Measurements from ENCODE around the gene DLST.

DLST gene

DNA sequence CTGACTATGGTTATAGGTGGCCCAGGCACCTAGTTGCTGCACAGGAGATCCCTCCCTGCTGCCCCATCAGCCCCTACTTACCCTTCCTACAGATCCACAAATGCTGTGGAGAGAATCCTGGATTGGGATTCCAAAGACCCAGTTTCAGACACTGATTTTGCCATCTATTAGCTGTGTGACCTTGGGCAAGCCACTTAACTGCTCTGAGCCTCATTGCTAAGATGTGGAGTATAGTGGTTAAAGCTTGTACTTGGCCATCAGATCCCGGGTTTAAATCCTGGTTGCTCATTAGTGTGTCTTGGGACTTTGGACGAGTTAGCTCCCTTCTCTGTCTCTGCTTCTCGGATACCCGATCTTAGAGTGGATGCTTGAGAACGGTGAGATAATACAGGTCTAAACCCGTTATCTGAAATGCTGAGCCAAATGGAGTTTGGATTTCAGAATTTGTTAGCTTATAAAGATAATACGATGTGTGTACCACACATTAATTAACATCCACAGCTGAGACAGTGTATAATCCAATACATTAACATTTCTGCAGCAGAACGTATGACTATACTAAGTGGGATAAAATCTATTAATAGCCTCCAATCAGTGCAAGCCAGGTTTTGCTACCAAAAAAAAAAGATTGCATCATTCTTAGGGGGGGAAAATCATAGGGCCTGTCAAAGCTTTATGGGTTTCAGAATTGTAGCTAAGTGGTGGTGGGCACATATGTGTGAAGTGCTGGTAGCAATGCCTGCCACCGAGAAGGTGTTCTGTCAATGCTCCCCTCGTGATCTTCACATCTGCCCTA, 21.8 kb upstream of the DLST start:
- no peak for DNase-seq (ENCODE audit: extremely low read depth in 1 of 2, low read depth in 1 of 2)

DNA sequence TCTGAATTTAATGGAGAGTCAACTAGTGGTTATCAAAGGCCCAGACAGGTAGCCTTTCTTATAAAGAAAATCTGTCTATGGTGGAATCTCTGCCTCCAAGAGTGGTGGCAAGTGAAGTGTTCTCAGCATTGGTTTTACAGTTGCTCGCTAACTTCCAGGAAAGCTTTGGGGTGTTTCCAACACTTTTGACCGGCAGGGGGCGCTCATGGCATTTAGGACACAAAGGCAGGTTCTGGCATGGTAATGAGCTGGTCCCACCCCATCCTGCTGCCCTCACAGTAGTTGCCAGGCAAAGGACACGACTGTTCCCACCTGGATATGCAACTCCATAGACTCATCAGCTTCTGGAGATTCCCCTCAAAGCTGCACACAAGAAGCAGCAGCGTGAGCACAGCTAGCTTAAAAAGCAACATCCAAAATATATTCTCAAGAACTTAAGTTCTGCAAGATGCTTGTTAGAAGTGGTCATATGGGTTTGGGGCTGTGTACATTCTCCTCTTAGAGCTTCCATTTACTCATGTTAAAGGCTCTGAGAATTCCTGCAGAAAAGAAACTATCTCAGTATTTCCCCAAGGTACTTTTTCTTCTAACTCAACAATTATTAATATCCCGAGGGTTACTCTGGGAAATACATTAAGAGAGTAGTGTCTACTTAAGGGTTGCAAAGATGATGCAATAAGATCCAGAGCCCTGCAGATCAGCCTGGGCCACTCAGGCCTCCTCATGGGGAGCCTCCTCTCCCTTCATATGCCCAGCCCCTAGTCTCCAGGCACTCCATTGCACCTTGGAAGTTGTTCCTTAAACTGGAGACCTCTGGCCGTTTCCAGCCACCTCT, 20.6 kb upstream of the DLST start:
- DNase-seq (ENCODE audit: extremely low read depth in 1 of 2, low read depth in 1 of 2): peak; percentile 67 to 83

DNA sequence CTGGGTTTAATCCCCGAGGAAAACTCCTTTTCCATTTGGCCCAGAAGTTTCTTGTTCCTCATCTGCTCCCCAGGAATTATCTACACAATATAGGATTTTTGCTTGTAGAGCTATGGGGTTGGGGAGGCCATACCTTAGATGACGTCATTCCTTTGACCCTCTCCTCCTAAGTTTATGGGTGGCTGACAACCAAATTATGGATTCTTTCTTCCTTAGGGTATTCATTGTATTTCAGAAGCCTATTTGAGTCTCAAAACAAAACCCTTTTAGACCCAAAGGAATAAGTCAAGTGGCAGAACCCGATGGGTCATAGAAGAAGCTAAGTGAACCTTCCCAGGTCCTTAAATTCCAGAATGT, 20.0 kb upstream of the DLST start:
- DNase-seq (ENCODE audit: extremely low read depth in 1 of 2, low read depth in 1 of 2): no peak

DNA sequence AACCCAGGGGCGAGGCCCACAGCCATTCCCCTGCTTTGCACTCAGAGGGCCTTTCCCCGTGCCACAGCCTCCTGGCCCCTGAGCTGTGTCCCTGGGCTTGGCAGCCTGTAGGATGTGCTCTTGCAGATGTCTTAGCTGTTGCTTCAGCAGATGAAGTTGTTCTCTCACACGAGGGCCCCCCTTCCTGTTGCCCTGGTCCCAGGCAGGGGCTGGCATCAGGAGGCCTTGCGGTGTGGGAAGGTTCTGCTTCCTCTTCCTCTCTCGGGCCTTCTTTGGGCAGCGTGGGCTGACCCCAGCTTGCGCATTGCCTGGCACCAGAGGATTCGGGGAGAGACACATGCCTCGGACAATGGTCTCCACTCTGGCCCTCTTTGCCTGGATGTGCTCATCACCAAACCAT, 18.4 kb upstream of the DLST start:
- DNase-seq (ENCODE audit: extremely low read depth in 1 of 2, low read depth in 1 of 2): no peak

DNA sequence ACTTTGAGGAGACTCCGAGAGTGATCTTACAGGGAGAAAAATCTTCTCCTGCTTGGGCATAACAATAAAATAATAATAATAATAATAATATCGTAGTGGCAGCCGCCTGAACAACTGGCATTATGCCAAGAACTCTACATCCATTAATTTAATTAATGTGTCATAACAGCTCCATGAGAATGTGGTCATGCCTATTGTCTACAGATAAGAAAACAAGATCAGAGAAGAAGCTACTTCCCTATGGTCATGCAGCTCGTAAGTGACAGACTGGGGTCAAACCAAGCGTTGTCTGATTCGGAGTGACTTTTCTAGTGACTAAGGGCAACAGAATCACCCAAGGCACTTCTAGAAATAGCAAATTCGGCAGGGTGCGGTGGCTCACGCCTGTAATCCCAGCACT, 17.5 kb upstream of the DLST start:
- DNase-seq (ENCODE audit: extremely low read depth in 1 of 2, low read depth in 1 of 2): no peak

DNA sequence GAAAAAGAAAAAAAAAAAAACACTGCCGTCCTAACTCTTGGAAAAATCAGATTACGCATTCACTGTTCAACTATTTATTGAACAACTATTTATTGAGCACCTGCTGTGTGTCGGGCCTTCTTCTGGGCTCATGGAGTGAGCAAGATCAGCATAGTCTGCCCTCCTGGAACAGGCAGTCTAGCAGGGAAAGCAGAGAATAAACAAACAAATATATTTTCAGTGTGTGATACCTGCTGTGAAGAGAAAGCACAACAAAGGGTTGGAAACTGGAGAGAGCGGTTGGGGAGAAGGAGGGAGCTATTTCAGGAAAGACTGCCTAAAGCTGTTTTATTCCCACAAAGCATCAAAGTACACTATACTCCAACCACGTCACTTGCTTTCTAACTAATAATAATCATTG, 16.6 kb upstream of the DLST start:
- no peak for DNase-seq (ENCODE audit: extremely low read depth in 1 of 2, low read depth in 1 of 2)

DNA sequence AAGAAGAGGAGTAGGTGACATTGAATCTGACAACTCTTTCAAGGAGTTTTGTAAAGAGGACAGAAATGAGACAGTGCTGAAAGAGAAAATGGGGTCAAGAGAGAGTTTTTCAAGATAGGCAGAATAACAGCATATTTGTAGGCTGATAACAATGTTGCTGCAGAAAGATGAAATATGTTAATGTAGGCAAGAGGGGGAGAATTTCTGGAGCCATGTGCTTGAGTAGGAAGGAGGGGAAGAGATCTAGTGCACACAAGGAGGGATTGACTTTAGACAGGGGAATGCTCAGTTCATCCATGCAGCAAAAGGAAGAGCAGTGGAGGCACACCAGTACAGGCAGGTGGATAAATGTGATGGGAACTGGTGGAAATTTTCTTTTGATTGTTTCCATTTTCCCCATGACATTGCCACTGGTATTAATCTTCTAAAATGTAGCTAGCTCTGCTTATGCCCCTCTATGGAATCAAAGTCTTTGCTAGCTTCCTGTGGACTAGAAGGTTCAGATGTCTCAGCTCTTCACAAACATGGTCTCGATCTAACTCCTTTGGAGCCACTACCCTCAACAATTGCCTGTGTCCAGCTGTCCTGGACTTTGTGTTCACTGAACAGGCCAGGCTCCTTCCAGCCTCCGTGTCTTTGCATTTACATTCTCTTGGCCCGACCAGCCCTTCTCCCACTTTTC, 14.9 kb upstream of the DLST start:
- no peak for DNase-seq (ENCODE audit: extremely low read depth in 1 of 2, low read depth in 1 of 2)

DNA sequence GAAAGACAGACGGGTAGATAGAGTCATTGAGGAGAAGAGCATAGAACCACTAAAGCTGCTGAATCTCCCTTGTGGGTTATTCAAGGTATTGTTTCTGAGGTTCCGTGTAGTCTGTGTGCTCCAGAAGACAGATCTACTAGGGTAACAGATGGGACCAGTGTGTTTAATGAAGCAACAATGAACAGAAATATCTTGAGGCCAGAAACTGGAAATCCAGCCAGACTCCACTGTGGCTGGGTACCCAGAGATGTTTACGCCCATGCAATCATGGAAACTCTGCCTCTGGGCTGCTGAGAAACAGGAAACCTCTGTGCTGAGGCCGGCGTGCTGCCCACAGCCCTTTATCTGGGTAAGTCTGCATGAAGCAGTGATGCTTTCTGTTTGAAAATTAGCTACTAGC, 14.0 kb upstream of the DLST start:
- DNase-seq (ENCODE audit: extremely low read depth in 1 of 2, low read depth in 1 of 2): peak; percentile 22 to 63

DNA sequence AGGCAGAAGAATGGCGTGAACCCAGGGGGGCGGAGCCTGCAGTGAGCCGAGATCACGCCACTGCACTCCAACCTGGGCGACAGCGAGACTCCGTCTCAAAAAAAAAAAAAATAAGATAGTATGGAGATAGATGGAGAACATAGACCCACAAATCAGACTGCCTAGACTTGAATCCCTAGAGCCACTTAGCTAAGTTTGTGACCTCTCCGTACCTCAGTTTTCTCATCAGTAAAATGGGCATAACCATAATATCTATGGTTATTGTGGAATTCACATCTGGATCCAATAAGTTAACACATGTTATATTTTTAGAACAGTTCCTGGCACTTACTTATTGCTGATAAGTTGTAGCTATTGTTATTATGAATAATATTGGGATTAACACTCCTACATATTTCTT, 13.0 kb upstream of the DLST start:
- no peak for DNase-seq (ENCODE audit: extremely low read depth in 1 of 2, low read depth in 1 of 2)

DNA sequence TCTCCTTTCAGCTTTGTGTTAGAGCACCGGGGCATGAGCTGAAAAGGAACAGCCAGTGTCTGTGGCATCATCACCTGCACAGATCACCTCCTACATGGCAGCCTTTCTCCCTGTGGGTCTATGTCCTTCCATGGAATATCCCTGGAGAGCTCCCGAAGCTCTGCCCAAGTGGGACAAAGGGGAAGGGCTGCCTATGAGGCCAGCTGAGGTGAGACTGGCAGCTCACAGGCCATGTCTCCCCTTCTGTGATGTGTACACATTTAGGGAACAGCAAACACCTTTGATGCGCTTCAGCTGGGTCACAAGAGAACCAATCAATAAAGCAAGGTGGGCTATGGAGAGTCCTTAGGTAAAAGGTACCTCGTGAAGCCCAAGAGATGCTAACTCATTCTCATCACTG, 9.9 kb upstream of the DLST start:
- no peak for DNase-seq (ENCODE audit: extremely low read depth in 1 of 2, low read depth in 1 of 2)

DNA sequence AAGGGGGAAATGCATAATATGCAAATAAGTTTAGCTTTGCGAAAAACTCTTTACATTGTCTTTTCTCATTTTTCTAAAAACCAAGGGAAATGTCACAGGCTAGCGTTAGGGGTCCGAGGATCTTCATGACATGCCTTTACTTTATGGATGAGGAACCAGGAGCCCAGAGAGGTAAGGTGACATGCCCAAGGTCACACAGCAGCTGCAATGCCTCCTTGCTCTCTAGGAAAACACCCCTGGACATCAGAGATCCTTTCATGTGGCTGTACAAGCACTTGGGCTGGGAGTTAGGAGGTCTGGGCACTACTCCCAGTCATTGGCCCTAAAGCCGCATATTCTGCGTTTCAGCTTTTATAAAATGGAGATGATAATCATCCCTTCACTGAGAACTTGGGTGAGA, 6.5 kb upstream of the DLST start:
- no peak for DNase-seq (ENCODE audit: extremely low read depth in 1 of 2, low read depth in 1 of 2)

DNA sequence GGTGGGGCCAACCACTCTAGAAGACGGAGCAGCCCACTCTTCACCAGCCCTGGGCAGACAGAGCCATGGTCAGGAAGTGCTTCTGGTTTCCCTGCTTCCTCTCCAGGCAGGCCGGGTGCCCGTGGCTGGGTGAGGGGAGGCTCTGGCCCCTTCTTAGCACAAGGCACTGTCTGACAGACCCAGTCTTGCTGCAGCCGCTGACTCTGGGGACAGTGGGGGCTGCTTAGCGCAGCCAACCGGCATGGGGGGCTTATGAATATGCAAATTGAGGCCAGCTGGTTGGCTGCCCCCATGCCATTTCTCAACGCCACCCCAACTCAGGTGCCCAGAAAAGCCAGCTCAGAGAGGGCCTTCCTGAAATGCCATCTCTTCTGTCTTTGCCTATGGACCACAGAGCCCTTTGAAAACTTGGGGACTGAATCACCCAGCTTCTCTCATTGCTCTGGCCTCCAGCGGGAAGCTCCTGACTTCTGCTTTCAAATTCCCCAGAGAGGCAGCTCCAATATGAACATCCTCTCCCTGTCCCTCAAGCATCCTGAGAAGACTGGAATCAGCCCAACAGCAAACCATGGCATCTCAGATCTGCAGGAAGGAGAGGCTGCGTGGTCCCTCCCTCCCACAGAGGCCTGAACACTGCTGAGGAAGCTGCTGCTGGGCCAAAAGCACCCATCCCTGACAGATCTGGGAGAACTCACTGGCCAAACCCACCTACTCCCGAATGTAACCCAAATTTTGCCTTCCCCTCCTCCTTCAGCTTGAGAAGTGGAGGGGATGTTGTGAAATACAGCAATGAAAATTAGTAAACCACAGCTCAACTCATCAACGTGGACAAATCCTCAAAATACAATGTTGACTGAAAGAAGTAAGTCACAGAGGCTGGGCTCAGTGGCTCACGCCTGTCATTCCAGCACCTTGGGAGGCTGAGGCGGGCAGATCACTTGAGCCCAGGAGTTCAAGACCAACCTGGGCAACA, 5.5 kb upstream of the DLST start, which contains the start of gene PROX2:
PROX2 (minus strand) TSS at position 205 of the 973 bp plus-strand sequence. CDS start 12,311 bp downstream, outside the sequence.
- no peak for DNase-seq (ENCODE audit: extremely low read depth in 1 of 2, low read depth in 1 of 2)

DNA sequence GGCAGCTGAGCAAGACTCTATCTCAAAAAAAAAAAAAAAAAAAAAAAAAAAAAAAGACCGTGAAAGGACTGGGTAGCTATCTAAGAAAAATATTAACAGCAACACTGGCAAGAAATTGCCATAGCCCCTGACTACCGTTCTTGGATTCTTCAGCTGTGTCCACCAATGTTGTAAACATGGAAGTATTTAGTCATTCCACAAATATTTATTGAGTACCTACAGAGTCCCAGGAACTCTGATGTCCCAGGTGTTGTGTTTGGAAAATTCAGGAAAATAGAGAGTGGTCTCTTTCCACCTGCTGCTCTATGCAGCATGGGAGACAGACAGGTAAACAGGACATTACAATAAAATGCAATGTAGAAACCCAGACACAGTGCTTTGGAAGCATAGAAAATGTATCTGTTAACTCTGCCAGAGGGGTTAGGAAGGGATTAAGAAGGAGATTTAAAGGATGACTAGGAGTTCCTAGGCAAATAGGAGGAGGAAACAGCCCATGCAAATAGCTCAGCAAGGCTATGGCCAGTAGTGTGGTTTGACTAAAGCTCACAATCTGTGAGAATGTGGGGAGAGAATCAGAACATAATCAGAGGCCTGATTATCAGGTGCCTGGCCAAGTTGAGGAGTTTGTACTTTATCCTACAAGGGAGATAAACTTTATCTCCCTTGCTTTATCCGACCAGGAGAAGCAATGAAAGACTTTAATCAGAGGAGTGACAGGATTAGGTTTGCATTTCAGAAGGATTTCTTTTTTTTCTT, 2.1 kb upstream of the DLST start:
- DNase-seq (ENCODE audit: extremely low read depth in 1 of 2, low read depth in 1 of 2): no peak

DNA sequence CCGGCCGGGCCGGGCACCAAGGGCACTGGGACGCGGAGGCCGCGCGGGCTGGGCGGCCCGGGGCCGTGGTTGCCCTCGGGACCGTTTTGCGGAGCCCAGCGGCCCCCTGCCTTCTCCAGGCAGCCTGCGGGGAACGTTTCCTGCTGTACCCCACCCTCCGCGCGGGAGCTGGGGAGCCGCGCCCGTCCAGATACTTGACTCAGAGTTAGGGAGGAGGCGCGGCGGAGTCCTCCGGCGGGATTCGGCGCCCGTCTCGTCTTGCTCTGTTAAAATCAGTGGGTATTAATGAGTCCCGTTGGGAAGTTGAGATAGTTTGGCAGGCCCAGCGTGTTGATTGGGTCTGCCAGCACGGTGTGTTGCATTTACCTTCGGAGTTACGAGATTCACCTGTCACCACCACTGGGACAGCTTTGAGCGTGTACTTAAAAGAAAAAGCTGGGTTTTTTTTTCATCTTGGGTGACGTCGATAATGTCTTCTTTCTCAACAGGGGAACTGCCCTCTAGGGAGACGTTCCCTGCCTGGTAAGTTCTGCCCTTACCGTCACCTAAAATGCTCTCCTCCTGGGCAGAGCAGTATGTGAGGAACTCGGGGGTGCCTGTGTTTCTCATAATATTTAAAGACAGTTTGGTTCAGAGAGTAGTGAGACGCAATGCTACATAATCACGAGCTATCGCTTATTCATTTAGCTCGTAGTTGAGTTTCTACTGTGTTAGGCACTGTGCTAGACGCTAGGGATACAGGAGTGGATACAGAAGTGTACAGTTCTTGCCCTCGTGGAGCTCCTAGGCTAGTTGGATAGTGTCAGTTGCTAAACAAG, 596 bp downstream of the DLST start:
- peak in 1 of 2 donors; percentile 8 for DNase-seq (ENCODE audit: extremely low read depth in 1 of 2, low read depth in 1 of 2)

DNA sequence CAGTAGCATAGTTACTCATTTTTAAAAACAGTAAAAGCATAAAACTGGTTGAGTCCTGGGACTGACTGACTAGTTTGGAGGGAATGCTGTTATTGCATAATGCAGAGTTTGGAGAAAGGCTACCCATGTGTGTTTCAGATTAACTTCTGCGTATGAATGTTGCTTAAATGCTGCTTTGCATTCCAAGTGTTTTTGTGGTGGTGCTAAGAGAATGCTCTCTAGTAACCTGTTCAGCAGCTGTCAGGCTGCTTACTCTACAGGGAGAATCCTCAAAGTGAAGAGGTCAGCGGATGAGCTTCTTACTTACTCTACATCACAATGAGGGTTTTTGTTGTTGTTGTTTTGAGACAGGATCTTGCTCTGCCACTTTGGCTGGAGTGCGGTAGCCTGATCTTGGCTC, 4.3 kb downstream of the DLST start:
- DNase-seq (ENCODE audit: extremely low read depth in 1 of 2, low read depth in 1 of 2): no peak

DNA sequence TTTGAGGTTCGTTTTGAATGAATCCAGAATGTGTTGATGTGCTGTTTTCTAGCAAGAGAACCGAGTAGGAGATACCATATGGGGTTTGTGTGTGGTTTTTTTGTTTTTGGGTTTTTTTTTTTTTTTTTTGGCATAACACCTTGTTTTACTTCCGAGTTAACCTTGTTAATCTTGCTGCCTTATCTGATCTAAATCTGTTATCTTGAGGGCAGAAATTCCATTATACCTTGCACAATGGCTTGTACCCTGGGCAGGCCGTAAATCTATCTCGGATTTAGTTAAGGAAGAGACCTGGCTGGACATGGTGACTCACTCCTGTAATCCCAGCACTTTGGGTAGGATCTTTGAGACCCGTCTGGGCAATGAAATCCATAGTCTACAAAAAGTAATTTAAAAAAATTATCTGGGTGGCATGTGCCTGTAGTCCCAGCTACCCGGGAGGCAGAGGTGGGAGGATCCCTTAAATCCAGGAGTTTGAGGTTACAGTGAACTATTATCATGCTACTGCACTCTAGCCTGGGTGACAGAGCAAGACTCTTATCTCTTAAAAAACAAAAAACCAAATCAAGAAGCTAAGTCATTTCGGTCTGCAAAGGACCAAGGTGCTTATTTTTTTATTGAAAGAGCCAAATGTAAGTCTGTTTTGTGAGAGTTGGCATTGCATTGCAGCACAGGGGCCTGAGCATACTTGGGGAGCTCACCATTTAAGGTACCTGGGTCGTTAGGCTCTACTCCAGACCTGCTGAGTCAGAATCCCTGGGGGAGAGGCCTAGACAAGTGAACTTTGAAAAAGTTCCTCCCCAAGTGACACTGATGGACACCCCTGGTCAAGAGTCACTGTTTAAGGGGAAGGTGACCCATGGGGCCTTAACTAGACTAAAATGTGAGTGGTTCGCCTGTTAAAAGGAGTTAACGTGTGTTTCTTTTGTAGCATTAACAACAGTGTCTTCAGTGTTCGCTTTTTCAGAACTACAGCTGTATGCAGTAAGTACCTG, 6.7 kb downstream of the DLST start:
- no peak for DNase-seq (ENCODE audit: extremely low read depth in 1 of 2, low read depth in 1 of 2)

DNA sequence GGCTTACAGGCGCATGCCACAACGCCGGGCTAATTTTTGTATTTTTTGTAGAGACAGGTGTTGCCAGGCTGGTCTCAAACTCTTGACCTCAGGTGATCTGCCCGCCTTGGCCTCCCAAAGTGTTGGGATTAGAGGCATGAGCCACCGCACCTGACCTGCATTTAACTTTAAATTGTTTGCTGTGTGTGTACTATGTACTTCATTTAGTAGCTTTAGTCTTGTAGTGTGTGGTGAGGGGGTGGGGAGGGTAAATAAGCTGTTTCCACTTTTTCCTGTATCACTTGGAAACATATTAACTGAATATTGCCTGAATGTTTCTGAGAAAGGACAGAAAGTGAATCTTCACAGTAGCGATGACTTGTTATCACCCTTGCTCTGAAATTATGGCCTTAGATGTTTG, 8.5 kb downstream of the DLST start:
- DNase-seq (ENCODE audit: extremely low read depth in 1 of 2, low read depth in 1 of 2): no peak

DNA sequence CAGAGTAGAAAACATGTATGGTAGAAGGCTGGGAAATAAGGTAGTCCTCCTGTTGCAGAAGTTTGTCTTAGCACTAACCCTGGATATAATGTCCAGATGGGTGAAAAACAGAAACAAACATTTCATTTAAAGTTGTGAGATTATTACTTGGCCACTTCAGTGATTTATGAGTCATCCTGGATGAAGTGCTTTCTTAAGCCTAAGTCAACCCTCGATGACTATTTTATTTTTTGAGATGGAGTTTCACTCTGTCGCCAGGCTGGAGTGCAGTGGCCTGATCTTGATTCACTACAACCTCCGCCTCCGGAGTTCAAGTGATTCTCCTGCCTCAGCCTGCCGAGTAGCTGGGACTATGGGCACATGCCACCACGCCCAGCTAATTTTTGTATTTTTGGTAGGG, 10.2 kb downstream of the DLST start:
- DNase-seq (ENCODE audit: extremely low read depth in 1 of 2, low read depth in 1 of 2): no peak

Measured in stimulated activated CD8-positive, alpha-beta memory T cell treated with anti-CD3 and anti-CD28 coated beads, Interleukin-7, amount 100 ng/mL, for 48 hours (primary cell).